WTC11 (cell line): Measurements from ENCODE around the gene PLA2G4F. TPM values are rescaled to one million over a fixed set of nuclear protein-coding genes. Genes with fewer than 3 reads are reported as not detected.

Experiments used
- ATAC-seq: fragments of 200-7000 bp; cut with Tn5 transposase; 2 replicates; pipeline ENCODE4 v1.10.0; 2021; ENCODE audit warnings: mild to moderate bottlenecking, moderate library complexity
- CTCF ChIA-PET: fragments of 300-600 bp; sonication (Branson Sonifier 250); formaldehyde crosslinking; loops from one replicate; lab custom pipeline; 2021; ENCODE audit warnings: antibody characterized with exemption; lab: Charles Lee
- POLR2A ChIA-PET: fragments of 350-600 bp; sonication (Branson Sonifier 250); formaldehyde crosslinking; loops from one replicate; lab custom pipeline; 2021; ENCODE audit warnings: antibody characterized with exemption; lab: Charles Lee
- DNase-seq: peaks from one replicate; pipeline ENCODE4 v3.0.0; 2021; ENCODE audit warnings: low spot score
- H3K27ac Mint-ChIP-seq: 2 replicates; pipeline ENCODE4 v1.8.0; 2021; ENCODE audit warnings: mixed read lengths
- H3K27me3 Mint-ChIP-seq: 2 replicates; pipeline ENCODE4 v1.8.0; 2021; ENCODE audit warnings: low read depth, mild to moderate bottlenecking, moderate library complexity, mixed read lengths
- H3K36me3 Mint-ChIP-seq: 2 replicates; pipeline ENCODE4 v1.8.0; 2021; ENCODE audit warnings: mixed read lengths
- H3K4me1 Mint-ChIP-seq: 2 replicates; pipeline ENCODE4 v1.8.0; 2022; ENCODE audit warnings: mixed read lengths
- H3K4me3 Mint-ChIP-seq: 2 replicates; pipeline ENCODE4 v1.8.0; 2021; ENCODE audit warnings: mild to moderate bottlenecking, moderate library complexity, mixed read lengths
- H3K9me3 Mint-ChIP-seq: 2 replicates; pipeline ENCODE4 v1.8.0; 2021; ENCODE audit warnings: mixed read lengths
- AR ChIP-seq: fragments of 250-450 bp; sonication (Bioruptor Pico); IDR thresholded peaks from 2 replicates; pipeline ENCODE4 v1.9.0; 2021; ENCODE audit warnings: mild to moderate bottlenecking
- ARID4B ChIP-seq: sonication (generic); formaldehyde crosslinking; IDR thresholded peaks from 2 replicates; pipeline ENCODE4 v1.8.0; 2023; ENCODE audit warnings: missing genetic modification reagents, mild to moderate bottlenecking, borderline replicate concordance
- ATF1 ChIP-seq: sonication (generic); formaldehyde crosslinking; IDR thresholded peaks from 2 replicates; pipeline ENCODE4 v1.8.1; 2023; ENCODE audit warnings: mild to moderate bottlenecking, moderate library complexity, missing genetic modification reagents
- ETV6 ChIP-seq: sonication (generic); formaldehyde crosslinking; IDR thresholded peaks from 2 replicates; pipeline ENCODE4 v1.8.1; 2022; ENCODE audit warnings: mild to moderate bottlenecking, missing genetic modification reagents
- GRHL2 ChIP-seq: fragments of 250-450 bp; sonication (Bioruptor Pico); IDR thresholded peaks from 2 replicates; pipeline ENCODE4 v1.8.0; 2022; ENCODE audit warnings: mild to moderate bottlenecking, moderate library complexity; ENCODE audit not compliant: insufficient replicate concordance, severe bottlenecking
- IRF1 ChIP-seq: sonication (generic); formaldehyde crosslinking; IDR thresholded peaks from 2 replicates; pipeline ENCODE4 v1.8.0; 2023; ENCODE audit warnings: missing genetic modification reagents
- NFATC4 ChIP-seq: fragments of 250-450 bp; sonication (Bioruptor Pico); IDR thresholded peaks from 2 replicates; pipeline ENCODE4 v1.9.0; 2021; ENCODE audit warnings: mild to moderate bottlenecking
- NR2C2 ChIP-seq: sonication (generic); formaldehyde crosslinking; IDR thresholded peaks from 2 replicates; pipeline ENCODE4 v1.8.0; 2022; ENCODE audit warnings: mild to moderate bottlenecking, missing genetic modification reagents
- PRDM15 ChIP-seq: sonication (generic); formaldehyde crosslinking; IDR thresholded peaks from 2 replicates; pipeline ENCODE4 v1.8.0; 2022; ENCODE audit warnings: missing genetic modification reagents
- SOX15 ChIP-seq: fragments of 250-450 bp; sonication (Bioruptor Pico); IDR thresholded peaks from 2 replicates; pipeline ENCODE4 v1.9.0; 2021; ENCODE audit warnings: mild to moderate bottlenecking
- TEAD1 ChIP-seq: sonication (generic); formaldehyde crosslinking; IDR thresholded peaks from 2 replicates; pipeline ENCODE4 v1.8.0; 2022; ENCODE audit warnings: mild to moderate bottlenecking, missing genetic modification reagents
- ZNF416 ChIP-seq: fragments of 250-450 bp; sonication (Bioruptor Pico); IDR thresholded peaks from 2 replicates; pipeline ENCODE4 v1.9.0; 2021; ENCODE audit warnings: mild to moderate bottlenecking, inconsistent platforms
- ZNF425 ChIP-seq: fragments of 250-450 bp; sonication (Bioruptor Pico); conservative IDR thresholded peaks from 2 replicates; pipeline ENCODE4 v1.9.0; 2021; ENCODE audit warnings: mild to moderate bottlenecking
- ZSCAN18 ChIP-seq: fragments of 250-450 bp; sonication (Bioruptor Pico); IDR thresholded peaks from 2 replicates; pipeline ENCODE4 v2.1.2; 2022; ENCODE audit warnings: mild to moderate bottlenecking, moderate library complexity
- total RNA-seq: library from RNA; stranded (reverse); gene quantifications from 3 replicates; pipeline ENCODE4 v1.2.3, GENCODE V29; 2021

Gene PLA2G4F
- total RNA-seq, 1 experiment from 2014 or later = 0.11 TPM

- CTCF ChIA-PET = interaction anchor here (1.6 to 2.7 kb wide), 2 partner anchors 22 to 31 kb away, joined by 5 to 13 read pairs; no protein-coding TSS in a partner anchor
- Mint-ChIP-seq H3K4me3 (no peak overlapping the region), H3K27me3 (no peaks in the 10 kb centered on the region), H3K4me1 (0 out of 2 replicates have a peak, but pooled peaks cover 3% of the 10 kb centered on the region), H3K36me3 (no peaks in the 10 kb centered on the region), H3K27ac (no peak overlapping the region), H3K9me3 (peaks cover 7% of the 10 kb centered on the region)
- DNase-seq = no peak
- POLR2A ChIA-PET = no interaction called here
- TF ChIP-seq SOX15 (no peak), ETV6 (CRISPR knock-in tag) (no peak), ATF1 (no peak), NFATC4 (no peak), IRF1 (no peak), ZSCAN18 (CRISPR knock-in tag) (no peak), PRDM15 (CRISPR knock-in tag) (no peak), GRHL2 (CRISPR knock-in tag) (no peak), ARID4B (CRISPR knock-in tag) (no peak), TEAD1 (CRISPR knock-in tag) (no peak), ZNF425 (CRISPR knock-in tag) (no peak), NR2C2 (CRISPR knock-in tag) (no peak), AR (CRISPR knock-in tag) (no peak), ZNF416 (no peak)
- no peak for ATAC-seq
Observed at GRCh38 chr15:42106288-42106687, 50.1 kb downstream of the PLA2G4F start.
